ENCODE results near the gene AAR2.

AAR2 gene

DNA sequence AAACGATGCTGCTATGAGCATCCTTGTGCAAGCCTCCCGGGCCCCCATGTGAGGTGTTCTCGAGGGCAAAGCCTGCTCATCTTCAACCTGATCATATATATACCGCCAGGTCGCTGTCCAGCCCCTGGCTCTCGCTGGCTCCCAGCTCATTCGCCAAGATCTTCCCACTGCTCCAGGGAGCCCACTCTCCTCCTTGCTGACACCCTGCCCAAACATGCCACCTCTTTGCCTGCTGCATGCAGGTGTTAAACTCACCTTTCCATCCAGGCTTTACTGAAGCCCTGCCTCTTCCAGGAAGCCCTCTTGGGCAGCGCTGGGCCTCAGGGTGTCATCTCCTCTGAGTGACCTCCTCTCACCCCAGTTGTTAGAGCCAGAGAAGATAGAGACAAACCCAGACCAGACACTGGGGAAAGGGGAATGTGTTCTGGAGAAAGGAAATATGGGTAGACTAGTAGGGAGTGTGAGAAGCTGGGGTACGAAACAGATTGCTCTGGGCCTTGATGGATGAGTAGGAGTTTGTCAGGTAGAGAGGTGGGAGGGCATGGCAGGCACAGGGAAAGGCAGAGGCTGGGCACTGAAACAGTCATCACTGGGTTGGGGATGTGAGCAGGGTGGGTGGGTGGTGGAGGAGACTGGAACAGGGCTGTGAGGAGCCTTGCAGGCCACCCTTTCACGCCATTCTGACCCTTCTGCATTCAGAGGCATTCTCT lies 68.7 kb downstream of the AAR2 start:
- TF ChIP-seq, protein P1, sequence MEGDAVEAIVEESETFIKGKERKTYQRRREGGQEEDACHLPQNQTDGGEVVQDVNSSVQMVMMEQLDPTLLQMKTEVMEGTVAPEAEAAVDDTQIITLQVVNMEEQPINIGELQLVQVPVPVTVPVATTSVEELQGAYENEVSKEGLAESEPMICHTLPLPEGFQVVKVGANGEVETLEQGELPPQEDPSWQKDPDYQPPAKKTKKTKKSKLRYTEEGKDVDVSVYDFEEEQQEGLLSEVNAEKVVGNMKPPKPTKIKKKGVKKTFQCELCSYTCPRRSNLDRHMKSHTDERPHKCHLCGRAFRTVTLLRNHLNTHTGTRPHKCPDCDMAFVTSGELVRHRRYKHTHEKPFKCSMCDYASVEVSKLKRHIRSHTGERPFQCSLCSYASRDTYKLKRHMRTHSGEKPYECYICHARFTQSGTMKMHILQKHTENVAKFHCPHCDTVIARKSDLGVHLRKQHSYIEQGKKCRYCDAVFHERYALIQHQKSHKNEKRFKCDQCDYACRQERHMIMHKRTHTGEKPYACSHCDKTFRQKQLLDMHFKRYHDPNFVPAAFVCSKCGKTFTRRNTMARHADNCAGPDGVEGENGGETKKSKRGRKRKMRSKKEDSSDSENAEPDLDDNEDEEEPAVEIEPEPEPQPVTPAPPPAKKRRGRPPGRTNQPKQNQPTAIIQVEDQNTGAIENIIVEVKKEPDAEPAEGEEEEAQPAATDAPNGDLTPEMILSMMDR (conservative IDR thresholded peaks at IDR 0.05; ENCODE audit: low read depth, low read length): no peak
- H3K4me3 ChIP-seq (ENCODE audit: low read depth, low read length): no peak overlapping the region
- DNase-seq (ENCODE audit: low read depth): no peak

GRCh38 chr20:36305602-36306551 lies 69.6 kb downstream of the AAR2 start, which contains the start of gene DLGAP4:
Gene DLGAP4 (plus strand): TSS chr20:36306339. CDS start chr20:36431718, 125,379 bp downstream.
- H3K4me3 ChIP-seq (ENCODE audit: low read depth, low read length): no peak within 1 kb of the TSS
- TF ChIP-seq, protein P1 (conservative IDR thresholded peaks at IDR 0.05; ENCODE audit: low read depth, low read length): no peak
- no peak for DNase-seq (ENCODE audit: low read depth)

Data from choroid plexus epithelial cell (primary cell).